MM.1S (cell line): ENCODE results near the gene PSME2.

ENCODE experiments used
- DNase-seq: peaks from one replicate; pipeline ENCODE4 v3.0.0-alpha.2; 2015
- H2AFZ ChIP-seq: fragments of 300-600 bp; sonication (generic); 2 replicates; pipeline ENCODE4 v1.6.0; 2016; ENCODE audit warnings: antibody characterized with exemption, low read length
- H3F3A ChIP-seq: fragments of 300-600 bp; sonication (generic); 2 replicates; pipeline ENCODE4 v1.6.1; 2016; ENCODE audit warnings: mild to moderate bottlenecking, antibody characterized with exemption, low read length, moderate library complexity, mixed read lengths; ENCODE audit not compliant: insufficient read depth
- H3K27ac ChIP-seq: fragments of 300-600 bp; sonication (generic); 2 replicates; pipeline ENCODE4 v1.5.1; 2016; ENCODE audit warnings: mild to moderate bottlenecking, low read length
- H3K27me3 ChIP-seq: fragments of 300-600 bp; sonication (generic); replicated peaks from 2 replicates; pipeline ENCODE4 v1.6.0; 2016; ENCODE audit warnings: low read length; ENCODE audit not compliant: insufficient read depth
- H3K36me3 ChIP-seq: fragments of 300-600 bp; sonication (generic); replicated peaks from 2 replicates; pipeline ENCODE4 v1.6.1; 2016; ENCODE audit warnings: mild to moderate bottlenecking, low read length, mixed read lengths; ENCODE audit not compliant: insufficient read depth
- H3K4me1 ChIP-seq: fragments of 300-600 bp; sonication (generic); 2 replicates; pipeline ENCODE4 v1.6.1; 2016; ENCODE audit warnings: low read length, mixed read lengths
- H3K4me2 ChIP-seq: fragments of 300-600 bp; sonication (generic); 2 replicates; pipeline ENCODE4 v1.6.0; 2016; ENCODE audit warnings: low read depth, low read length
- H3K4me3 ChIP-seq: fragments of 300-600 bp; sonication (generic); 2 replicates; pipeline ENCODE4 v1.5.1; 2016; ENCODE audit warnings: low read length, mixed read lengths
- H3K79me2 ChIP-seq: fragments of 300-600 bp; sonication (generic); 2 replicates; pipeline ENCODE4 v1.6.1; 2016; ENCODE audit warnings: mixed run types, low read length, mixed read lengths
- H3K9ac ChIP-seq: fragments of 300-600 bp; sonication (generic); 2 replicates; pipeline ENCODE4 v1.6.1; 2016; ENCODE audit warnings: low read length, mixed read lengths
- H3K9me2 ChIP-seq: fragments of 300-600 bp; sonication (generic); replicated peaks from 2 replicates; pipeline ENCODE4 v1.6.1; 2016; ENCODE audit warnings: mild to moderate bottlenecking, low read length, mixed read lengths; ENCODE audit not compliant: insufficient read depth
- H3K9me3 ChIP-seq: fragments of 300-600 bp; sonication (generic); replicated peaks from 2 replicates; pipeline ENCODE4 v1.6.1; 2016; ENCODE audit warnings: mild to moderate bottlenecking, low read length, mixed read lengths; ENCODE audit not compliant: insufficient read depth
- H4K20me1 ChIP-seq: fragments of 300-600 bp; sonication (generic); 2 replicates; pipeline ENCODE4 v1.6.1; 2016; ENCODE audit warnings: mild to moderate bottlenecking, low read length, moderate library complexity, mixed read lengths; ENCODE audit not compliant: insufficient read depth
- EZH2 ChIP-seq: fragments of 300-600 bp; sonication (generic); optimal IDR thresholded peaks from 2 replicates; pipeline ENCODE3; 2017; ENCODE audit warnings: low read depth, mild to moderate bottlenecking, antibody characterized with exemption, low read length, mixed read lengths
- EZH2phosphoT487 ChIP-seq: fragments of 300-600 bp; sonication (generic); IDR thresholded peaks from 2 replicates; pipeline ENCODE4 v1.6.1; 2018; ENCODE audit warnings: antibody characterized with exemption, low read length
- TF ChIP-seq, protein P1 (sequence below): fragments of 300-600 bp; sonication (generic); IDR thresholded peaks from 2 replicates; pipeline ENCODE4 v1.5.1; 2016; ENCODE audit warnings: antibody characterized with exemption, low read length, mixed read lengths

The PSME2 gene

DNA sequence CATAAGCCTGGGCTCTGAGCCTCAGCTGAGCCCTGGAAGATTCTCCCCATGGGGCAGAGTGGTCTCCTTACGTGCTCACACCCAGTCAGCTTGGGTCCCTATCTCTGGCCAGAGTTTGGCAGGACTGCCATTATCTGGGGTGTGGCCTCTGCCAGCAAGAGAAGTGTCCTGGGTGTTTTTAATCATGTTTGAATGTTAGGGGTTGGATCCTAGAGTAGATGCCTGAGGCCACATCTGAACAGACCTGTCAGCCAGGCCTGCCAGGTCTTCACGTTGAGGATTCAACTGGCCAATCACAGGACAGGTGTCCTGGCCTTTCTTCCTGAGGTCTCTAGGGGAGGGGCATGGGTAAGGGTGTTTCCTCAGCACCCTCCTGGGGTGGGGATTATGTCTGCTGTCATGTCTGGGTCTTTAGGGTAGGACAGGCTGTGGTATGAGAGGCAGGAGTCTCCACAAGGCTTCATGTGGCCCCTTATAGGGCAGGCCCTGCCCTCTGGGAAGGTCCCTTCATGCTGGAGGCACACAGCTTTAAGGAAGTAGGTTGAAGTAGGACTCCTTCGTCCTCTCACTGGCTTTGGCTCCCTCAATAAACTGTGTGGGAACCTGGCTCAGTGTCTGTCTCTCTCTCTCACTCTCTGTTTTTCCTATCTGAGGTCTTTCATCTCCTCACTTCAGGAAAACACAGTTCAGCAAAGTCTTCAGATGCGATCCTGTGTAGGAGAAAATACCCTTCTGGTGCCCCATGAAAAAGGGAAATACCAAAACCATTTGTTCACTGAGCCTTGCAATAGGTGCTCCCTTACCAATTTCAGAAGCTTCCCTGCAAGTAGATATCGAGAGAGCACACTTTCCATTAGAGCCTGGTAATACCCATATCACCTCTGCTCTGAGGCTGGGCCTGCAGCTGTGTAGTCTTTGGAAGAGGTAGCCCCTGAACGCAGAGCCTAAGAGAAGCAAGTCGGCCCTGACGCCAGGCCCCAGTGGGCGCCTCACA, 22.7 kb downstream of the PSME2 start:
- no peak overlapping the region for H3K27ac ChIP-seq
- no peaks in the 10 kb centered on the region for H4K20me1 ChIP-seq
- no peak overlapping the region for H3K4me2 ChIP-seq
- H3K9me3 ChIP-seq, result no peaks in the 10 kb centered on the region
- no peaks in the 10 kb centered on the region for H3F3A ChIP-seq
- no peaks in the 10 kb centered on the region for H3K36me3 ChIP-seq
- TF ChIP-seq, protein P1, sequence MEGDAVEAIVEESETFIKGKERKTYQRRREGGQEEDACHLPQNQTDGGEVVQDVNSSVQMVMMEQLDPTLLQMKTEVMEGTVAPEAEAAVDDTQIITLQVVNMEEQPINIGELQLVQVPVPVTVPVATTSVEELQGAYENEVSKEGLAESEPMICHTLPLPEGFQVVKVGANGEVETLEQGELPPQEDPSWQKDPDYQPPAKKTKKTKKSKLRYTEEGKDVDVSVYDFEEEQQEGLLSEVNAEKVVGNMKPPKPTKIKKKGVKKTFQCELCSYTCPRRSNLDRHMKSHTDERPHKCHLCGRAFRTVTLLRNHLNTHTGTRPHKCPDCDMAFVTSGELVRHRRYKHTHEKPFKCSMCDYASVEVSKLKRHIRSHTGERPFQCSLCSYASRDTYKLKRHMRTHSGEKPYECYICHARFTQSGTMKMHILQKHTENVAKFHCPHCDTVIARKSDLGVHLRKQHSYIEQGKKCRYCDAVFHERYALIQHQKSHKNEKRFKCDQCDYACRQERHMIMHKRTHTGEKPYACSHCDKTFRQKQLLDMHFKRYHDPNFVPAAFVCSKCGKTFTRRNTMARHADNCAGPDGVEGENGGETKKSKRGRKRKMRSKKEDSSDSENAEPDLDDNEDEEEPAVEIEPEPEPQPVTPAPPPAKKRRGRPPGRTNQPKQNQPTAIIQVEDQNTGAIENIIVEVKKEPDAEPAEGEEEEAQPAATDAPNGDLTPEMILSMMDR, result no peak
- TF ChIP-seq EZH2phosphoT487 (no peak), EZH2 (no peak)
- no peaks in the 10 kb centered on the region for H3K4me1 ChIP-seq
- no peaks in the 10 kb centered on the region for H3K27me3 ChIP-seq
- no peak overlapping the region for H3K9ac ChIP-seq
- no peaks in the 10 kb centered on the region for H3K79me2 ChIP-seq
- H3K4me3 ChIP-seq, result no peak overlapping the region
- H2AFZ ChIP-seq, result no peak overlapping the region
- H3K9me2 ChIP-seq, result no peaks in the 10 kb centered on the region
- DNase-seq, result no peak

DNA sequence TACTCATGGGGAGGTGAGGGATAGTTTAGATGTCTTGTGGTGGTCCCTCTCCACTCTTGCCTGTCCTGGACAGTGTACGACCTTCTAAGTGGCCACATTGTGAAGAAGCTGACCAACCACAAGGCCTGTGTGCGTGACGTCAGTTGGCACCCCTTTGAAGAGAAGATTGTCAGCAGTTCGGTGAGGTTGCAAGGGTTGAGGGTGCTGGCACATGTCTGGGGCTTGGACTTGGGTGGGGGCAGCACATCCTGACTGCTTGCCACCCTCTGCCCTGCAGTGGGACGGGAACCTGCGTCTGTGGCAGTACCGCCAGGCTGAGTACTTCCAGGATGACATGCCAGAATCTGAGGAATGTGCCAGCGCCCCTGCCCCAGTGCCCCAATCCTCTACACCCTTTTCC, 23.5 kb downstream of the PSME2 start:
- Histone ChIP-seq H3F3A (no peaks in the 10 kb centered on the region), H2AFZ (no peak overlapping the region), H3K4me3 (no peak overlapping the region), H3K27me3 (no peaks in the 10 kb centered on the region), H3K36me3 (no peaks in the 10 kb centered on the region), H4K20me1 (no peaks in the 10 kb centered on the region), H3K9me3 (no peaks in the 10 kb centered on the region), H3K9me2 (no peaks in the 10 kb centered on the region), H3K4me2 (no peak overlapping the region), H3K9ac (no peak overlapping the region), H3K27ac (no peak overlapping the region), H3K4me1 (no peaks in the 10 kb centered on the region), H3K79me2 (no peaks in the 10 kb centered on the region)
- DNase-seq, result no peak
- TF ChIP-seq EZH2 (no peak), EZH2phosphoT487 (no peak)
- TF ChIP-seq, protein P1, result no peak

DNA sequence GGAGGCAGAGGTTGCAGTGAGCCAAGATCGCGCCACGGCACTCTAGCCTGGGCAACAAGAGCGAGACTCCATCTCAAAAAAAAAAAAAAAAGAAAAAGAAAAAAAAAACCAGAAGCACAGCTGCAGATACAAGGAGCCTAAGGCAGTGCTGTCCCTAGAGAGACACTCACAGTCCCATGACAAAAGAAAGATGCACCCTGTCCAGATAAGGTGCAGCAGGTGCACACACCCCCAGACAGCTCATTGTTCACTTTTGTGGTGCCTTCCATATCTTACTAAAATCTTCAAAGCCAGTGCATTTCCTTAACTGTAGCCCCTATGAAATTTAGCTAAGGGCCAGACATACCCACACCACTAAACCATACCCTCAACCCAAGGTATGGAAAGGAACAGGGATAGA, 24.0 kb downstream of the PSME2 start:
- no peak overlapping the region for H3K4me2 ChIP-seq
- H3K9ac ChIP-seq, result no peak overlapping the region
- no peaks in the 10 kb centered on the region for H3K79me2 ChIP-seq
- no peaks in the 10 kb centered on the region for H3K9me2 ChIP-seq
- H3K36me3 ChIP-seq, result no peaks in the 10 kb centered on the region
- TF ChIP-seq, protein P1, result no peak
- TF ChIP-seq EZH2phosphoT487, result no peak
- TF ChIP-seq EZH2, result no peak
- no peak overlapping the region for H2AFZ ChIP-seq
- H3K27ac ChIP-seq, result no peak overlapping the region
- H3F3A ChIP-seq, result no peaks in the 10 kb centered on the region
- DNase-seq, result no peak
- H3K4me1 ChIP-seq, result no peaks in the 10 kb centered on the region
- H3K4me3 ChIP-seq, result no peak overlapping the region
- H4K20me1 ChIP-seq, result no peaks in the 10 kb centered on the region
- no peaks in the 10 kb centered on the region for H3K27me3 ChIP-seq
- no peaks in the 10 kb centered on the region for H3K9me3 ChIP-seq
